NCI-H2196 treated with DMSO at 0.1 percent for 48 hours (cell line): ENCODE data around the gene RNU1-1.
A peak's percentile ranks its signal among the peaks of the same experiment; 100 is the strongest.
"Not testable (repeated sequence)": the region's sequence is repeated elsewhere in the genome, so short reads cannot be mapped to it uniquely, and the experiment has no call there.

ENCODE experiments used
- DNase-seq: peaks from one replicate; lab custom pipeline; 2025; ENCODE audit not compliant: unreplicated experiment; lab: John Stamatoyannopoulos, UW

RNU1-1 gene

GRCh38 chr1:16525769-16526168, 11.7 kb upstream of the RNU1-1 start:
- DNase-seq = not testable (repeated sequence)

GRCh38 chr1:16521679-16522078, 7.6 kb upstream of the RNU1-1 start:
- not testable (repeated sequence) for DNase-seq

- no peak for DNase-seq
Observed at GRCh38 chr1:16521288-16521583, 7.2 kb upstream of the RNU1-1 start.

- DNase-seq = not testable (repeated sequence)
Observed at GRCh38 chr1:16520435-16521287, 6.6 kb upstream of the RNU1-1 start.

GRCh38 chr1:16519255-16519951, 5.3 kb upstream of the RNU1-1 start:
- DNase-seq = not testable (repeated sequence)

- not testable (repeated sequence) for DNase-seq
Observed at GRCh38 chr1:16518913-16519254, 4.8 kb upstream of the RNU1-1 start.

- not testable (repeated sequence) for DNase-seq
Observed at GRCh38 chr1:16516694-16517410, 2.8 kb upstream of the RNU1-1 start.

- peak; percentile 76 for DNase-seq
Observed at GRCh38 chr1:16513412-16514106, 526 bp downstream of the RNU1-1 start.

GRCh38 chr1:16512624-16513411, 1.3 kb downstream of the RNU1-1 start:
- DNase-seq = not testable (repeated sequence)

- DNase-seq = not testable (repeated sequence)
Observed at GRCh38 chr1:16511926-16512325, 2.2 kb downstream of the RNU1-1 start.

GRCh38 chr1:16508861-16509445, 5.1 kb downstream of the RNU1-1 start:
- not testable (repeated sequence) for DNase-seq

GRCh38 chr1:16506364-16507136, 7.5 kb downstream of the RNU1-1 start:
- not testable (repeated sequence) for DNase-seq

- DNase-seq = not testable (repeated sequence)
Observed at GRCh38 chr1:16505870-16506269, 8.2 kb downstream of the RNU1-1 start.

GRCh38 chr1:16503494-16503893, 10.6 kb downstream of the RNU1-1 start:
- DNase-seq = no peak

GRCh38 chr1:16501446-16501845, 12.6 kb downstream of the RNU1-1 start:
- not testable (repeated sequence) for DNase-seq

GRCh38 chr1:16500975-16501374, 13.1 kb downstream of the RNU1-1 start:
- not testable (repeated sequence) for DNase-seq

GRCh38 chr1:16500466-16500865, 13.6 kb downstream of the RNU1-1 start:
- not testable (repeated sequence) for DNase-seq

- peak; percentile 78 for DNase-seq
Observed at GRCh38 chr1:16498573-16499413, 15.3 kb downstream of the RNU1-1 start.
